IPS-15b (cell line): ENCODE data around the gene RPH3AL.

Source experiments
- H3K27me3 ChIP-seq: one replicate; pipeline ENCODE4 v1.6.1; 2013; ENCODE audit warnings: low read length; ENCODE audit not compliant: control insufficient read depth, insufficient read depth
- H3K36me3 ChIP-seq: one replicate; pipeline ENCODE4 v1.6.1; 2013; ENCODE audit warnings: low read length; ENCODE audit not compliant: control insufficient read depth, insufficient read depth
- H3K4me1 ChIP-seq: one replicate; pipeline ENCODE4 v1.6.1; 2013; ENCODE audit warnings: mild to moderate bottlenecking, low read length; ENCODE audit not compliant: control insufficient read depth, insufficient read depth
- H3K4me3 ChIP-seq: one replicate; pipeline ENCODE4 v1.5.1; 2013; ENCODE audit warnings: low read depth, low read length
- H3K9ac ChIP-seq: one replicate; pipeline ENCODE4 v1.6.1; 2013; ENCODE audit warnings: low read depth, mild to moderate bottlenecking, low read length
- H3K9me3 ChIP-seq: one replicate; pipeline ENCODE4 v1.6.1; 2013; ENCODE audit warnings: mild to moderate bottlenecking, low read length; ENCODE audit not compliant: control insufficient read depth, insufficient read depth

Gene RPH3AL

GRCh38 chr17:347309-347899, 5.2 kb downstream of the RPH3AL start:
- Histone ChIP-seq H3K4me1 (no peaks in the 10 kb centered on the region), H3K9me3 (no peaks in the 10 kb centered on the region), H3K9ac (no peak overlapping the region), H3K36me3 (no peaks in the 10 kb centered on the region), H3K27me3 (no peaks in the 10 kb centered on the region), H3K4me3 (no peak overlapping the region)

DNA sequence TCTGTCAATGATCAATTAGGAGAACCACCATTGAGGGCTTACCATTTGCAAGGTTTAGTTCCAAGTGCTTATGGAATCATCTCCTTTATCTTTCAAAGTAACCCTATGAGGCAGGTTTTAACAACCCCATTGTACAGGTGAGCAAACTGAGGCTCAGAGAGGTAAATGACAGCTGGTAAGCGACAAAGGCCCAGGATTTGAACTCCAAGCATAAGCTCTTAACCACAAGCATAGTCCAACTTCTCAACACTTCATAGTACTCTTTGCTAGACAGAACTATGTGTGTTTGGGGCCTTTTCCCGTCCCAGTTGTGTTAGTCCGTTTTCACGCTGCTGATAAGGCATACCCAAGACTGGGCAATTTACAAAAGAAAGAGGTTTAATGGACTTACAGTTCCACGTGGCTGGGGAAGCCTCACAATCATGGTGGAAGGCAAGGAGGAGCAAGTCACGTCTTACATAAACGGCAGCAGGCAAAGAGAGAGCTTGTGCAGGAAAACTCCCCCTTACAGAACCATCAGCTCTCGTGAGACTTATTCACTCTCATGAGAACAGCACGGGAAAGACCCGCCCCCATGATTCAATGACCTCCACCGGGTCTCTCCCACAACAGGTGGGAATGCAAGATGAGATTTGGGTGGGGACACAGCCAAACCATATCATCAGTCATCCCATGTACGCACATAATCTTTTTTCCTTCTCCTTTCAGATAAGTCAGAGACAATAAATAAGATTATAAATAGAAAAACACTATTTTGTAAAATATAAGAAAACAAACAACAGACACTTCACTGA, 6.4 kb downstream of the RPH3AL start:
- Histone ChIP-seq H3K4me1 (no peaks in the 10 kb centered on the region), H3K36me3 (no peaks in the 10 kb centered on the region), H3K4me3 (no peak overlapping the region), H3K9ac (no peak overlapping the region), H3K9me3 (no peaks in the 10 kb centered on the region), H3K27me3 (no peaks in the 10 kb centered on the region)

GRCh38 chr17:345261-345660, 7.3 kb downstream of the RPH3AL start:
- H3K4me3 ChIP-seq = no peak overlapping the region
- H3K9ac ChIP-seq = no peak overlapping the region
- H3K4me1 ChIP-seq = no peaks in the 10 kb centered on the region
- H3K9me3 ChIP-seq = no peaks in the 10 kb centered on the region
- H3K36me3 ChIP-seq = no peaks in the 10 kb centered on the region
- H3K27me3 ChIP-seq = no peaks in the 10 kb centered on the region

GRCh38 chr17:343875-344752, 8.5 kb downstream of the RPH3AL start:
- no peak overlapping the region for H3K4me3 ChIP-seq
- H3K4me1 ChIP-seq = no peaks in the 10 kb centered on the region
- no peaks in the 10 kb centered on the region for H3K36me3 ChIP-seq
- H3K9me3 ChIP-seq = no peaks in the 10 kb centered on the region
- no peaks in the 10 kb centered on the region for H3K27me3 ChIP-seq
- no peak overlapping the region for H3K9ac ChIP-seq

- H3K9me3 ChIP-seq = no peaks in the 10 kb centered on the region
- no peaks in the 10 kb centered on the region for H3K27me3 ChIP-seq
- H3K4me3 ChIP-seq = no peak overlapping the region
- H3K4me1 ChIP-seq = no peaks in the 10 kb centered on the region
- H3K36me3 ChIP-seq = no peaks in the 10 kb centered on the region
- no peak overlapping the region for H3K9ac ChIP-seq
These were observed 9.4 kb downstream of the RPH3AL start for GRCh38 chr17:343211-343610.

DNA sequence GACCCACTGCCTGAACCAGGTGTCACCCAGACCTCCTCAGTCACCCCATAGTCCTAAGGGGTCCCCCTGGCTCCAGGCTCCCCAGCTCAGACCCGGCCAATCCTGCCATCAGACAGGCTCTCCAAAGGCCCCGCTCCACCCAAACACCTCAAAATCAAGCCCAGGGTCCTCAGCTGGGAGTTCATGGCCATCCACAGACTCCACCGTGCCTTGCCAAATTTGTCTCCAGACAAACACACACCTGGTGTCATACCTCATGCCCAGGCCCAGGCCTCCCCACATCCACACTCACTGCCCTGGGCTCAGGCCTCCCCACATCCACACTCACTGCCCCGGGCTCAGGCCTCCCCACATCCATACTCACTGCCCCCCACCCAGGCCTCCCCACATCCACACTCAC, 12.5 kb downstream of the RPH3AL start:
- Histone ChIP-seq H3K9me3 (no peaks in the 10 kb centered on the region), H3K27me3 (no peaks in the 10 kb centered on the region), H3K4me1 (no peaks in the 10 kb centered on the region), H3K4me3 (no peak overlapping the region), H3K9ac (no peak overlapping the region), H3K36me3 (no peaks in the 10 kb centered on the region)

GRCh38 chr17:339193-340061, 13.2 kb downstream of the RPH3AL start:
- H3K36me3 ChIP-seq = no peaks in the 10 kb centered on the region

GRCh38 chr17:338442-339192, 14.0 kb downstream of the RPH3AL start:
- H3K36me3 ChIP-seq = no peaks in the 10 kb centered on the region
- H3K9ac ChIP-seq = no peak overlapping the region
- no peak overlapping the region for H3K4me3 ChIP-seq
- H3K4me1 ChIP-seq = no peaks in the 10 kb centered on the region
- no peaks in the 10 kb centered on the region for H3K9me3 ChIP-seq
- H3K27me3 ChIP-seq = no peaks in the 10 kb centered on the region

More at GRCh38 chr17:339193-340061, 13.2 kb downstream of the RPH3AL start:
- H3K9ac ChIP-seq = no peak overlapping the region
- H3K27me3 ChIP-seq = no peaks in the 10 kb centered on the region
- H3K9me3 ChIP-seq = no peaks in the 10 kb centered on the region
- H3K4me3 ChIP-seq = no peak overlapping the region
- H3K4me1 ChIP-seq = no peaks in the 10 kb centered on the region

GRCh38 chr17:337866-338265, 14.7 kb downstream of the RPH3AL start:
- Histone ChIP-seq H3K4me3 (no peak overlapping the region), H3K4me1 (no peaks in the 10 kb centered on the region), H3K27me3 (no peaks in the 10 kb centered on the region), H3K9me3 (no peaks in the 10 kb centered on the region), H3K9ac (no peak overlapping the region), H3K36me3 (no peaks in the 10 kb centered on the region)

DNA sequence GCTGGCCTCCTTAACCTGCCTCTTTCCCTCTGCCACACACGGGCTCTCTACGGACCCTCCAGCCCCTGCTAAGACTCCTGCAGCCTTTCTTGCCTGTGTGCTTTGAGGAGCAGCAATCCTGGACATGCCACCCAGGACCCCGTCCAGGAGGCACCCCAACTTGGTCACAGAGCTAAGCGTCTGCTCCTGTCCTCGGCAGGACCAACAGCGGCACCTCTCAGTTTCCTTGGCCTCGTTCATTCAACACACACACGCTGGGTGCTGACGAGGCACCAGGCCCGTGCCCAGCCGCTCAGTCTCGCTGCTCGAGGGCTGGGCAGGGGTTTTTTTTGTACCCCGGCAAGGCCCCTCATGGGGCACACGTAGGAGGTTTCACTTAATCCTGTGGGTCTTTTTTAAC, 15.2 kb downstream of the RPH3AL start:
- no peaks in the 10 kb centered on the region for H3K36me3 ChIP-seq
- no peaks in the 10 kb centered on the region for H3K27me3 ChIP-seq
- H3K9ac ChIP-seq = no peak overlapping the region

More for the DNA sequence above, 15.2 kb downstream of the RPH3AL start:
- Histone ChIP-seq H3K9me3 (no peaks in the 10 kb centered on the region), H3K4me3 (no peak overlapping the region), H3K4me1 (no peaks in the 10 kb centered on the region)
